CD4-positive, alpha-beta T cell treated with Interleukin-21 for 1 hour (primary cell): ENCODE data around the gene SKIC8.

Experiments used
- DNase-seq: peaks from one replicate; pipeline ENCODE4 v3.0.0-alpha.2; 2020

Gene SKIC8

GRCh38 chr15:78291052-78291451, 8.4 kb downstream of the SKIC8 start:
- DNase-seq, result no peak

- no peak for DNase-seq
Measured at GRCh38 chr15:78290222-78290621, 9.2 kb downstream of the SKIC8 start.

GRCh38 chr15:78284758-78285157, 14.7 kb downstream of the SKIC8 start:
- no peak for DNase-seq

GRCh38 chr15:78282324-78282723, 17.1 kb downstream of the SKIC8 start:
- DNase-seq, result no peak

- no peak for DNase-seq
Measured at GRCh38 chr15:78280319-78281072, 18.9 kb downstream of the SKIC8 start.

GRCh38 chr15:78276064-78276943, 23.1 kb downstream of the SKIC8 start:
- DNase-seq, result no peak

GRCh38 chr15:78274994-78275393, 24.4 kb downstream of the SKIC8 start:
- DNase-seq, result no peak

- no peak for DNase-seq
Measured at GRCh38 chr15:78272776-78273175, 26.6 kb downstream of the SKIC8 start.

- no peak for DNase-seq
Measured at GRCh38 chr15:78272316-78272715, 27.1 kb downstream of the SKIC8 start.

- DNase-seq, result no peak
Measured at GRCh38 chr15:78266806-78267205, 32.6 kb downstream of the SKIC8 start.

GRCh38 chr15:78266229-78266628, 33.2 kb downstream of the SKIC8 start:
- DNase-seq, result no peak

GRCh38 chr15:78265752-78266224, 33.6 kb downstream of the SKIC8 start:
- DNase-seq, result no peak

GRCh38 chr15:78265137-78265460, 34.3 kb downstream of the SKIC8 start:
- no peak for DNase-seq

GRCh38 chr15:78264304-78265136, 34.9 kb downstream of the SKIC8 start, which contains the start of gene DNAJA4:
TSS of gene DNAJA4 (plus strand) at chr15:78264562. CDS start at chr15:78264764, 202 bp downstream.
- peak; percentile 77 for DNase-seq

- no peak for DNase-seq
Measured at GRCh38 chr15:78263907-78264303, 35.5 kb downstream of the SKIC8 start.

GRCh38 chr15:78263351-78263781, 36.0 kb downstream of the SKIC8 start:
- no peak for DNase-seq

GRCh38 chr15:78261062-78261461, 38.3 kb downstream of the SKIC8 start:
- no peak for DNase-seq

GRCh38 chr15:78260489-78260888, 38.9 kb downstream of the SKIC8 start:
- DNase-seq, result no peak

GRCh38 chr15:78259232-78259631, 40.2 kb downstream of the SKIC8 start:
- DNase-seq, result no peak

GRCh38 chr15:78257681-78258080, 41.7 kb downstream of the SKIC8 start:
- no peak for DNase-seq

- DNase-seq, result no peak
Measured at GRCh38 chr15:78256044-78256437, 43.4 kb downstream of the SKIC8 start.

GRCh38 chr15:78255421-78256043, 43.9 kb downstream of the SKIC8 start:
- DNase-seq, result no peak

- DNase-seq, result no peak
Measured at GRCh38 chr15:78251136-78251535, 48.3 kb downstream of the SKIC8 start.
